NCI-H146 treated with DMSO at 0.1 percent for 48 hours (cell line): ENCODE data around the gene PITX1.
"Not testable (repeated sequence)": the region's sequence is repeated elsewhere in the genome, so short reads cannot be mapped to it uniquely, and the experiment has no call there.

Experiments
- DNase-seq: peaks from one replicate; lab custom pipeline; 2025; ENCODE audit not compliant: unreplicated experiment; lab: John Stamatoyannopoulos, UW

Gene PITX1

GRCh38 chr5:135033901-135034235, at the start of gene PITX1:
Gene PITX1, minus strand, starts transcription at chr5:135034228. Its CDS starts 347 bp downstream, at chr5:135033881.
- DNase-seq = no peak

- not testable (repeated sequence) for DNase-seq
These were observed 49.3 kb upstream of the PITX1 start for GRCh38 chr5:135083334-135083733.

DNA sequence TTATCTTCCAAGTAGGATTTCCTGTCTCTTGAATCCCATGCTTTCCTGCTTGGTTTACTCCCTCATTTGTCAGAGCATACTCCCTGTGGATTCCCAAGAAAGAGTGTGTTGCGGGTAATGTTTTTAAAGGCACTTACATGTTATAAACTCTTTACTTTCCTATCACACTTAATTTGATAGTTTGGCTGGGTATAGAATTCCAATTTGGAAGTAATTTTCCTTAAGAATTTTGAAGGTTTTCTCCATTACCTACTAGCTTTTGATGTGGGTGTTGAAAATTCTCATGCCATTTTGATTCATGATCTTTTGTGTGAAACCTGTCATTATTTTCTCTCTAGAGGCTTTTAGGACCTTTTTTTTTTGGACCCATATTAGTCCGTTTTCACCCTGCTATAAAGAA, 47.2 kb upstream of the PITX1 start:
- DNase-seq = no peak

- DNase-seq = no peak
These were observed 45.7 kb upstream of the PITX1 start for GRCh38 chr5:135079760-135080159.

DNA sequence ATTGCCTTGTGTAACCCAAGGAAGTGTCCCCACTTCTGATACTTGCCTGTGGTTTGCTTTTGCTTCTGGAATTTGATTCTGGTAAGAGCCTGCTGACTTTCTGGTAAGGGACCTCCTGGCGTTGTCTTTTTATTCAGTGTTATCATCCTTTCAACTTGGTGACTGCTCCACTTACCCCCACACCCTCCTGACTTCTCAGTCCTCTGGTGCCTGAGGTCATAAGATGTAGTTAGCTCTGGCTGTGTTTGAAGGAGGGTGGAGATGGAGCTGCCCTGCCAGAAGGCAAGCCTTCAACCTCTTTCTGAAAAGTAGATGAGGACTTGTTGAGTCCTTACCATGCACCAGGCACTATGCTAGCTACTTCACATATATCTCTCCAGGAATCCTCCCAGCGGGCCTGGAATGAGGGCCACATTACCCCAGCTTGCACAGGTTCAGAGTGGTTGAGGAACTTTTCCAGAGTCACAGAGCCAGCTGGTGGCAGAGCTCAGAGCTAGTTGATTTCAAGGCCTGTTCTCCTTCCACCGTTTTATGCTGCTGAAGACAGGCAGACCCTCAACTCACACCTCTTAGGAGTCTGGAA, 45.2 kb upstream of the PITX1 start:
- no peak for DNase-seq

GRCh38 chr5:135076801-135077200, 42.8 kb upstream of the PITX1 start:
- no peak for DNase-seq

DNA sequence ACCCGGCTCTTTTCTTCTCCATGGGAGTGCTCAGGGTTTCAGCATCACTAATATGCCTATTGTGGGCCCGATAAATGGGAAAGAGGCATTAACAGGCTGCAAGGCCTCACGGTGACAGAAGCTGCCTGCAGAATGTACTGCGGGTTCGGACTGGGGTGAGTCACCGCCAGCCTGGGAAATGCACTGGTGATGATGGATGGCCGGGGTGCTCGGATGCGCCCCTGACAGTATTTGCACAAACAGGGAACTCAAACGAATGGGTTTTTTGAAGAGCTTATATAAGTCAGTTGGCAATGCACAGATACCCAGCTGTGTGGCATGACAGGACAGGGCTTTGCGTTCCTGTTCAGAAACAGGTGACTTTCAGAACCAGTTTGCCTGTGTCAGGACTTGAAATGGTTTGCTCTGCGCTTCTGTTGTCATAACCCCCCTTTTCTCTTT, 42.0 kb upstream of the PITX1 start:
- no peak for DNase-seq

GRCh38 chr5:135075621-135076020, 41.6 kb upstream of the PITX1 start:
- no peak for DNase-seq

DNA sequence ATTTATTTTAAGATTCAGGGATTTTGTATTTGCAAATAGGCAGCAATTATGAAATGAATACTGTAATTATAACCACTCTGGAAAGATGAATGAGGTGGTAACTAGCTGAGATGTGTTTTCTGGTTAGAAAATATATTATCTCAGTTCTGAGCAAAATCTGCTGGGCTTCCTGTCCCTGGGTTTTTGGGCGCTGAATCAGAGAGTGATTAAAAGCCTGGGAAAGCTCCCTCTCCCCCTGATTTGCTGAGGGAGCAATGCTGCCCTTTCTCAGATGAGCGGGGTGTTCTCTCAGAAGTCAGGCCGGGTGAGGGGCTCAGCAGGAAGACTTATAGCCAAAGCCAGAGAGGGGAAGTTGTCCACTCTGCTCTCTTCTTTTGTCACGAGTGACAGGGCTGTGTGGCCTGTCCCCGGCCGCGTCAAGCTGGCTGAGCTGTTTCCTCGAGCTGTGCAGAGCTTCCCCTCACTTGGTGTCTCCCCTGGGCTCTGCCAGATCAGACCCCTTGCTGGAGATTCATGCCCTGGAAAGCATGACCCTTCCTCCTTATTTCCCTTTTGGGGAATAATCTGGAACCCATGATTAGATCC, 39.8 kb upstream of the PITX1 start:
- DNase-seq = no peak

GRCh38 chr5:135072387-135073281, 38.6 kb upstream of the PITX1 start:
- DNase-seq = peak; percentile 80

GRCh38 chr5:135071311-135071710, 37.3 kb upstream of the PITX1 start:
- no peak for DNase-seq

GRCh38 chr5:135069895-135070657, 36.0 kb upstream of the PITX1 start:
- DNase-seq = no peak

DNA sequence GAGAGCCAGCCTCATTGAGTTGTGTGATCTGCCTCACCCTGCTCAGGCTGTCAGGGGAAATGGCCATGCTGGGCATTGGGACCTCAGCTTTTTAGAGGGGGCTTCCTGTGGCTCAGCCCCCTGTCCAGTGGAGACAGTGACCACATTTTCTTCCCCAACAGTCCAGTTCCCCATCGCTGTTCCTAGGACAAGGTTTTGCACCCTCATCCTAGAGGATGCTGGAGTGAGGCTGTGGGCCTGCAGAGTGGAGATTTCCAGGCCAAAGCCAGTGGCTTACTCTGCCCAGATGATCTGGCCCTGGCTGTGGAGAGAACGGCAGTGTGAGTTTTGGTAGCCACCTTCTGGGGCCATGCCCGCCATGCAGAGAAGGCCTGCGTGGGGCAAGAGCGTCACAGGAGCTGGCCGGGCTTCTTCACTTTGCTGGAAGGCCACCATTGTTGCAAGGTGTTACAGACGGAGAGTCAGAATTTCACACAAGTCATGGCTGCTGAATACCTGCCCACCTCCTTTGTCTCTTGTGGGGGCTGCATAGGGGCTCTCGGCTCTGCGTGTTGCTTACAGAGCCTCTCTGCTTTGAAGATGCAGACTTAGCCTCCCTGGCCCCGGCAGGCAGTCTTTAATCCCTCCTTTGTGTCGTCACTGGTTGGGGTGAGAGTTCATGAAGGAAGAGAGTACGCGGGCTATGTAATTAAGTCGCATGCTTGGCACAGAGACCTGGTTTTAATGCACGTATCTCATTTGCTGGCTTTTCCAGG, 35.2 kb upstream of the PITX1 start:
- no peak for DNase-seq

- no peak for DNase-seq
These were observed 33.6 kb upstream of the PITX1 start for GRCh38 chr5:135067587-135067986.

GRCh38 chr5:135066781-135067180, 32.8 kb upstream of the PITX1 start:
- DNase-seq = no peak

GRCh38 chr5:135065306-135066265, 31.6 kb upstream of the PITX1 start:
- DNase-seq = no peak

- no peak for DNase-seq
These were observed 30.2 kb upstream of the PITX1 start for GRCh38 chr5:135064235-135064570.

DNA sequence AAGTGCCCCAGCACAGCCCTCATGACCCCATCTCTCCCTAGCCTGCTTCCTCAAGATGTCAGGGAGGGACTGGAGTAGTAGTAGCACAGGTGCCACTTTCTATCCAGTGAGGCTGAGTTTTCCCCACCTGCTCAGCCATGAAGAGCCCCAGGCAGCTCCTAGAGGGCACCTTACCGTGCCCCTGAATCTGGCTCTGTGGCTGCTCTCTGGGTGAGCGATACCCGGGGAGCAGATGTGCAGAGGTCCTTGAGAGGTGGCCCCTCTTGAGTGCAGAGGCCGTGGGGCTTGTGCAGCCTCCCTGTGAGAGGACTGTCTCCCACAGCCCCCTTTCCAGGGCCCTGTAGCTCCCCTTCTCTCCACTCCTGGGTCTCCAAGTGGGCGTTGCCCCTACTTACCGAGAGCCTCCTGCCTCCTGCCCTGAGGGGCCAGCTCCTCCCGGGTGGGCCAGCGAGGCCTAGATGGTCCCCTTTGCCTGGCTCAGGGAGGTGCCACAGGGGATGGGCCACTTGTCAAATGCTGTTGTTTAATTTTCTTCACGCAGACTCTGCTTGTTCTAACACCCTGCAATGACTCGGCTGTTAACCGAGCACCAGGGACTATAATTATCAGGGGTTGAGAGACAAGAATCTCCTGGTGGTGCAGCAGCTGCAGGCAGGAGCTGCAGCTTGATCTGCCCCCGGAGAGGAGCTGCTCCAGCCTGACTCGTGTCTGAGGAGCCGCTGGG, 29.6 kb upstream of the PITX1 start:
- DNase-seq = peak; percentile 47

DNA sequence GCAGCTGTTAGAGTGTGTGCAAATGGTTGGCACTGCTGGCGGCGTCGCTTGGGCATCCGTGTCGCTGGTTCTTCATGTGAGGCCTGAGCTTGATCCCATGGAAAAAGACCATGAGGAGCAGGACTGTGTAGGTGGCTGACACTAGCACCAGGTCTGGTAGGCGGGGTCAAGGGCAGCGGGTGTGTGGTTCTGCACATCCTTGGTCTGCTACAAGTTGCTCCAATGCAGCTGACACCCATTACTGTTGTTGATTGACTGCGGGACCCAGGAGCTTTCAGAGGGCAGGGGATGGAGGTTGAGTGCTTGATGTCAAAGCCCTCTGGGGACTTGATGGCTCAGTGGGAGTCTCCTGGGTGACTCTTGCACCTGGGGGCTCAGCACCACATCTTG, 29.0 kb upstream of the PITX1 start:
- no peak for DNase-seq
